Lower lobe of right lung (tissue), 2 donors: ENCODE data around the gene CELF4. TPM values are rescaled to one million over a fixed set of nuclear protein-coding genes. Genes with fewer than 3 reads are reported as not detected.

ENCODE experiments used
- ATAC-seq, 2 donors: fragments of 200-7000 bp; cut with Tn5 transposase; one replicate each; pipeline ENCODE4 v1.9.1; 2020 to 2022; ENCODE audit warnings: mild to moderate bottlenecking in 2 of 2, moderate library complexity in 2 of 2
- DNase-seq: peaks from one replicate; pipeline ENCODE4 v3.0.0-alpha.2; 2020
- H3K27ac ChIP-seq: fragments of 200-600 bp; one replicate; pipeline ENCODE4 v1.8.0; 2022
- H3K27me3 ChIP-seq: fragments of 200-600 bp; one replicate; pipeline ENCODE4 v1.8.0; 2022; ENCODE audit warnings: low read depth
- H3K36me3 ChIP-seq: fragments of 200-600 bp; one replicate; pipeline ENCODE4 v1.8.0; 2022; ENCODE audit warnings: mild to moderate bottlenecking
- H3K4me1 ChIP-seq: fragments of 200-600 bp; one replicate; pipeline ENCODE4 v1.8.0; 2022
- H3K4me3 ChIP-seq: fragments of 200-600 bp; one replicate; pipeline ENCODE4 v1.8.0; 2022; ENCODE audit warnings: mild to moderate bottlenecking
- H3K9me3 ChIP-seq: fragments of 200-600 bp; one replicate; pipeline ENCODE4 v1.8.0; 2022
- intact Hi-C: fragments of 100-400 bp; cut with DNase I; formaldehyde crosslinking; loops from one replicate; pipeline ENCODE4 v1.11.0; 2022
- total RNA-seq: library from RNA; stranded (reverse); fragmentation: NEBNext Ultra II Directional; extraction: Animal tissue kit (Norgen Biotek cat#: 25700); gene quantifications from one replicate; pipeline ENCODE4 v1.2.1, GENCODE V29; 2021
- TF ChIP-seq, protein P1 (sequence below): fragments of 200-600 bp; IDR thresholded peaks from one replicate; pipeline ENCODE4 v1.8.0; 2022; ENCODE audit warnings: antibody characterized with exemption, mild to moderate bottlenecking
- donor health status: DM: no; HTN: yes; CAD: no; lungs with severe emphysema.

The CELF4 gene
- total RNA-seq, 1 donor from 2014 or later = 0.38 TPM

DNA sequence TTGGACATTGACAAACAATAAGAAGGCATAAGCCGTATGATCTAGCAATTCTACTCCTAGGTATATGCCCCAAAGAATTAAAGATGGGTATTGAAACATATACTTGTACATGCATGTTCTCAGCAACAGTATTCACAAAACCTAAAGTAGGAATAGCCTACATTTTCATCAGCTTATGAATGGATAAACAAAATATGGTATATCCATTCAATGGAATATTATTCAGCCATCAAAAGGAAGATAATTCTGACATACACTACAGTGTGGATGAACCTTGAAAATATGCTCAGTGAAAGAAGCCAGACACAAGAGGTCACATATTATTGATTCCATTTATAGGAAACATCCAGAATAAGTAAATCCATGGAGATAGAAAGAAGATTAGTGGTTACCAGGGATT lies 56.0 kb downstream of the CELF4 start:
- no peaks in the 10 kb centered on the region for H3K36me3 ChIP-seq
- no peaks in the 10 kb centered on the region for H3K4me1 ChIP-seq
- ATAC-seq (no peak), DNase-seq (no peak)
- peaks cover 3% of the 10 kb centered on the region for H3K9me3 ChIP-seq
- intact Hi-C loops = no loop called here
- H3K4me3 ChIP-seq = no peak overlapping the region
- TF ChIP-seq, protein P1, sequence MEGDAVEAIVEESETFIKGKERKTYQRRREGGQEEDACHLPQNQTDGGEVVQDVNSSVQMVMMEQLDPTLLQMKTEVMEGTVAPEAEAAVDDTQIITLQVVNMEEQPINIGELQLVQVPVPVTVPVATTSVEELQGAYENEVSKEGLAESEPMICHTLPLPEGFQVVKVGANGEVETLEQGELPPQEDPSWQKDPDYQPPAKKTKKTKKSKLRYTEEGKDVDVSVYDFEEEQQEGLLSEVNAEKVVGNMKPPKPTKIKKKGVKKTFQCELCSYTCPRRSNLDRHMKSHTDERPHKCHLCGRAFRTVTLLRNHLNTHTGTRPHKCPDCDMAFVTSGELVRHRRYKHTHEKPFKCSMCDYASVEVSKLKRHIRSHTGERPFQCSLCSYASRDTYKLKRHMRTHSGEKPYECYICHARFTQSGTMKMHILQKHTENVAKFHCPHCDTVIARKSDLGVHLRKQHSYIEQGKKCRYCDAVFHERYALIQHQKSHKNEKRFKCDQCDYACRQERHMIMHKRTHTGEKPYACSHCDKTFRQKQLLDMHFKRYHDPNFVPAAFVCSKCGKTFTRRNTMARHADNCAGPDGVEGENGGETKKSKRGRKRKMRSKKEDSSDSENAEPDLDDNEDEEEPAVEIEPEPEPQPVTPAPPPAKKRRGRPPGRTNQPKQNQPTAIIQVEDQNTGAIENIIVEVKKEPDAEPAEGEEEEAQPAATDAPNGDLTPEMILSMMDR = no peak
- no peak overlapping the region for H3K27ac ChIP-seq
- H3K27me3 ChIP-seq = no peaks in the 10 kb centered on the region

DNA sequence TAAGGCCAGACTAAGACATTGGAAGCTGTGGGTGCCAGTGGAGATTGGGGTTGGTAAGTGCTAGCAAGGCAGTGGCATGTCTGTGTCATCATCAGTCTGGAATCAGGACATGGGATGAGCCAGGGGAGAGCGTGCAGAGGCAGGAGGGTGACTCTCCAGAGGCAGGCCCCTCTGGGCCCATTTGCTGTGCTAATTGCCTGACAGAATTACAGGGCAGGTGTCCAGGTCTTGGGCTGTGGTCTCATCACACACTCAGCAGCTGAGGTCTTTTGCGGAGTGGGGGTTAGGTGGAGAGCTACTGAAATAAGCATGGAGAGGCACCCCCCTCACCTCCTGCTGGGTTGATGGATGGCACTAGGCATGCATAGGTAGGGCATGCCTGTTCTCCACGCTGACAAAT lies 57.4 kb downstream of the CELF4 start:
- Histone ChIP-seq H3K27me3 (no peaks in the 10 kb centered on the region), H3K4me1 (no peaks in the 10 kb centered on the region), H3K27ac (no peak overlapping the region), H3K9me3 (peaks cover 3% of the 10 kb centered on the region), H3K36me3 (no peaks in the 10 kb centered on the region), H3K4me3 (no peak overlapping the region)
- DNase-seq (no peak), ATAC-seq (no peak)
- TF ChIP-seq, protein P1 = no peak
- intact Hi-C loops = no loop called here

DNA sequence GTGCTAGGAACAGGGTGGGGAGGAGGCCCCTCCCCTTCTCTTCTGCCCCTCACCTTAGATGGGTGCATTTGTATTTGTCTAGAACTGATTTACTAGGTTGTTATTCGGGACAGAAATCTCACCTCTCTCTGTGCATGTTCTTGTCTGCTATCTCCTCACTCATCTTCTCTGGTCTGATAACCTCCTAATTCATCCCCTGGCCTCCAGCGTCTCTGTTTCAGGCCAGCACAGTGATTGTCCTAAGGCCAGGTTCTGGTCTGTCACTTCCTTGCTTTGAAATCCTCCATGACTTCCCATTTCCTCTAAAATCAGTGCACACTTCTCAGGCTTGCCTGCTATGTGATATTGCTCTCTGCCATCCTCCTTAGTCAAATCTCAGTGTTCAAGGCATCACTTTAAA lies 58.4 kb downstream of the CELF4 start:
- intact Hi-C loops = no loop called here
- no peak for DNase-seq
- ATAC-seq = no peak
- Histone ChIP-seq H3K36me3 (no peaks in the 10 kb centered on the region), H3K27ac (no peak overlapping the region), H3K27me3 (no peaks in the 10 kb centered on the region), H3K4me1 (no peaks in the 10 kb centered on the region), H3K9me3 (peaks cover 3% of the 10 kb centered on the region), H3K4me3 (no peak overlapping the region)
- TF ChIP-seq, protein P1 = no peak

DNA sequence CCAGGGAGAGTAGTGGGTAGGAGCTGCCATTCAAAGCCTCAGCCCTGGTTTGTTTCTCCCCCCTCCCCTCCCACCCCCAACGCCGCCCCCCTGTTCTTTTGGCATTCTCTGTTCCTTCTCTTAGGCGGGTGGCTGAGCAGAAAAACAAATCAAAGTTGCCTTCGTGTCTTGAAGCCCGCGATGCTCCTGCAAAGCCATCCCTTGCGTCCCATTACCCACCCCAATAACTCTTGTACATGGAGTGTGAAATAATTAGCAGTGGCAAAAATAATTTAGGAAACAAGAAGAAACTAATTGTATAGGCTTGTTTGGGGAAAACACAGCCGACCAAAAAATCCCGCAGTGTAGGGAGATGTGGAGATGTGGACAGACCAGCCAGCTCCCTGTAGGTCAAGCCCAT lies 59.6 kb downstream of the CELF4 start:
- no peaks in the 10 kb centered on the region for H3K4me1 ChIP-seq
- H3K36me3 ChIP-seq = no peaks in the 10 kb centered on the region
- TF ChIP-seq, protein P1 = no peak
- peaks cover 3% of the 10 kb centered on the region for H3K9me3 ChIP-seq
- no peak overlapping the region for H3K27ac ChIP-seq
- no peak for ATAC-seq
- DNase-seq = no peak
- H3K4me3 ChIP-seq = no peak overlapping the region
- no peaks in the 10 kb centered on the region for H3K27me3 ChIP-seq
- intact Hi-C loops = no loop called here

DNA sequence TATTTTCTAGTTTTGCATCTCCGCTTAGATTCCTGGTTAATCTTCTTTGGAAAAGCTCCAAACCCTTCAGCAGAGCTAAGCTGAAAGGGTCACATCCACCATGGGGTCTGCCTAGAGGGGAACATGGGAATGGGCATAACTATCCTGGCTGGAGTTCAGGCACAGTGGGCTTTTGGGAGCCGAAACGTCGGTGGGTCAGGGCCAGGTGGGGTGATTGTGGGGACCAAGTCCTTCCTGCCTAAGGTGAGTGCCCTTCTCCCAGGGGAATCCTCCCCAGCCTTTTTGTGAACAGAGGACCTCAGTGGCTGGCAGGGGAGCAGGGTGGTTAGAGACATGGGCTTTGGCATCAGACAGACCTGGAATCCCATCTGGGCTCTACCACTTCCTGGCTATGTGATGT lies 60.3 kb downstream of the CELF4 start:
- no peak for DNase-seq
- ATAC-seq = no peak
- intact Hi-C loops = no loop called here

More for the DNA sequence above, 60.3 kb downstream of the CELF4 start:
- Histone ChIP-seq H3K27ac (no peak overlapping the region), H3K27me3 (no peaks in the 10 kb centered on the region), H3K4me3 (no peak overlapping the region), H3K4me1 (no peaks in the 10 kb centered on the region), H3K36me3 (no peaks in the 10 kb centered on the region), H3K9me3 (peaks cover 3% of the 10 kb centered on the region)
- TF ChIP-seq, protein P1 = no peak
